Activated gamma-delta T cell (primary cell): ENCODE data around the gene AFF1.
"Not testable (repeated sequence)": the region's sequence is repeated elsewhere in the genome, so short reads cannot be mapped to it uniquely, and the experiment has no call there.

Source experiments
- DNase-seq: peaks from one replicate; lab custom pipeline; 2025; lab: John Stamatoyannopoulos, UW

Gene AFF1

DNA sequence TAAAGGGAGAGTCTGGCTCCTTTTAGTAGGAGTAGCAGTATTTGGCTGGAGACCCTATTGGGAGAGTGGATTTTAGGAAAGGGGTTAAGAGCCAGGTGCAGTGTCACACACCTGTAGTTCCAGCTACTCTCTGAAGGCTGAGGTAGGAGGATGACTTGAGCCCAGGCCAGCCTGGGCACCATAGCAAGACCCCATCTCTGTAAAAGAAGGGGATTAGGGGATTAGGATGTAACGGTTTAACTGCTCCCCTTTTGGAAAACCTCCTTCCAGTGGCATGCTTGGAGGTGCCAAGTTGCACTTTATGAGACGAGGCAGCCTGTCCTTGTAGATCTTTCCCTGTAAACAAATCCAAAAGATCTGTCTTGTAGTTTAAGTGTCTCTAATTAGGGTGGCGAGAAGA is 145.7 kb downstream of the AFF1 start:
- DNase-seq = no peak

DNA sequence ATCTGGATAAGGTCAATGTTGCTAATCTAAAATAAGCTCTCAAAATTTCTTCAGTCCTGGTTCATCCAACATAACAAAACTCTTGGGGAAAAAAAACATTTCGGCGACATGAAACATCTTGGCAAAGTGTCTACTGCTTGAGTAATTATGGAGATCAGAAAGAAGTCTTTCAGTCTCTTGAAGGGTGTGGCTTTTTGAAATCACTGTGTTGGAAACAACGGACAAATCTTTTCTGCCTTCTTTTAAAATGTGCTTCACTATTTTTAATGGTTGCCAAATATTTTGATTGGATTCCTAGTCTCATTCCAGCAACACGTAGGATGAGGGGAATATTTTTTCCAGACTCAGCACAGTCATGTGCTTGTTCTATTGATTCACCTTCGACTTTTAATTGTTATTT is 147.0 kb downstream of the AFF1 start:
- no peak for DNase-seq

DNA sequence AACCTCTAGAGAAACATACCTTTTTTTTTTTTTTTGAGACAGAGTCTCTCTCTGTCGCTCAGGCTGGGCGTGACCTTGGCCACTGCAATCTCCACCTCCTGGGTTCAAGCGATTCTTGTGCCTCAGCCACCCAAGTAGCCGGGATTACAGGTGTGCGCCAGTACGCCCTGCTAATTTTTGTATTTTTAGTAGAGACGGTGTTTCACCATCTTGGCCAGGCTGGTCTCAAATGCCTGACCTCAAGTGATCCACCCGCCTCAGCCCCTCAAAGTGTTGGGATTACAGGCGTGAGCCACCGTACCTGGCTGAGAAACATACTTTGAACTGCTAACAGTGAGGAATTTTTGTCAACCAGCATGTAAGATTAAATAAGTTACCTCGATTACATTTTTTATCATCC is 150.9 kb downstream of the AFF1 start:
- DNase-seq = not testable (repeated sequence)

DNA sequence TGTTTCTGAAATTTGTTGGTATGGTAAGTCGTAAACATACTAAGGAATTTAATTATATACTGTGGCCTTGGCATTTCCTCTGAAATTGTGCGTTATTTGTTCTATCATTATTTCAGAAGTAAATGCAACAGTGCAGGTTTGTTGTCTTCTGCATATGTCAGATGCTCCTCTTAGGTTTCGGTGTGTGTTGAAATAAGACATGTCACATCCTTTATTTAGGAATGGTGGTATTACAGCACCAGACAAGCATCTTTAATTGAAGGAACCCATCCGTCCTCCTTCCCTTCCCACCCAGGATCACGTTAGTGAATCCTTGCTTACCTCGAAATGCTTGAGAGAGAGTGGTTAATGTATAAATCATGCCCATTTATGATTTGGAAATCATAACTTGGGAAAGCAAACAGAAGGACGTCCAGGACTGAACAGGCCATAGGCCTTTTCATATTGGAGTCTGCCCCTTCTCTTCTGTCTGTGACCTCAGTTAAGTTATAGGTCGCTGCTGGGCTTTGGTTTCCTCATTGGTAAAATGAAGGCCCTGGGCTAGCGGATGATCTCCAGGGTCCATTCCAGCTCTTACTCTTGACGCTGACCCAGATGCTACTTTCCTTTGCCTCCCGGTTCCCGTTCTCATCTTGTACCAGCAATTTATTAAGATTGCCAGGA is 151.5 kb downstream of the AFF1 start:
- no peak for DNase-seq

DNA sequence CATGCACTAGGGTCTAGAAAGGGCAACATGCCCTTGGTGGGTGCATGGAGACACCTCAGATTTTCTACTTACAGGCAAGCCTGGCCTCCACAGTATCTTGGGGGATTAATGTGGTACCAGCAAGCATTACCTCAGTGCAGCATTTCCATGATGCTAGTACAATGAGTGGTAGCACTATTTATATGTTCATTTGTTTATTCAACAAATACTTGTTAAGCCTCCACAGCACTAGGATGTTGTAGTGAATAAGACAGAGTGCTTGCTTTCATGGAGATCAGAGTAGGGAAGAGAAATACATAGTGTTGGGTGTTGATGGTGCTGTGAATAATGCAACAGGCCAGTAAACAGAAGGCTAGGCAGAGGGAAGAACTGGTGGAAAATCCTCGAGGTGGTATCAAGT is 152.2 kb downstream of the AFF1 start:
- no peak for DNase-seq

DNA sequence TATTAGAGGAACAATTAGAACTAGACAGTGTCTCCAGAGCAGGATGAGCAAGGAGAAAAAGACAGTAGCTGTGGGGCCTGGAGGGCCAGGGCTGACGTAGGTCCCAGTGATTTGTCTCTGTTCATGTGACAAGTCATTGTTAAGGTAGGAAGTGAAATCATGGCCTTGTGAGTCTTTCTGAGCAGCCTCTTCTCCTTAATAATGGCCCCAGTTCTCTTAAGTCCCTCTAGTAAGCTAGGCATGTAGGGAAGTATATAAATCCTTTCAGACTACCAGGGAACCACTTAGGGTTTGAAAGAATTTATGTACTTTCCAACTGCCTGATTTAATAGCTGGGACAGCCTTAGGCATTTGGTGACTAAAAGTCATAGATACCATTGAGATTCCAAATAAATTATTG is 152.6 kb downstream of the AFF1 start:
- DNase-seq = no peak

DNA sequence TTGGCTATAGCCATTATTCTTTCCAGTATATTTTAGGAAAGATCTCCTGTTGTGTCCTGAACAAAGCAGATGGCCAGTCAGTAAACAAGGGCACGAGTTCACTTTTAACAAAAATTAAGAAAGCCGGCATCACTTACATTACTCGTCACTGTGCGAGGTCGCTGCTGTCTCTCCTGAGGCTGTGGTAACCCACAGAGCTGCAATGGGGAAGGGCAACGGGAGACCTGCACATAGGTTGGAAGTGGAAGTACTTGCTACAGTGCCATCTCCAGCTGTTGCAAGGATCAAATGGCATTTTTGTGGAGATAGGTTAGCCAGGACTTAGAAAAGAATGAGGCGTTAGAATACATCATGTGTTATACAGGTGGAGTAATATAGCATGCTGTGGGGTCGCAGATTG is 153.4 kb downstream of the AFF1 start:
- no peak for DNase-seq

DNA sequence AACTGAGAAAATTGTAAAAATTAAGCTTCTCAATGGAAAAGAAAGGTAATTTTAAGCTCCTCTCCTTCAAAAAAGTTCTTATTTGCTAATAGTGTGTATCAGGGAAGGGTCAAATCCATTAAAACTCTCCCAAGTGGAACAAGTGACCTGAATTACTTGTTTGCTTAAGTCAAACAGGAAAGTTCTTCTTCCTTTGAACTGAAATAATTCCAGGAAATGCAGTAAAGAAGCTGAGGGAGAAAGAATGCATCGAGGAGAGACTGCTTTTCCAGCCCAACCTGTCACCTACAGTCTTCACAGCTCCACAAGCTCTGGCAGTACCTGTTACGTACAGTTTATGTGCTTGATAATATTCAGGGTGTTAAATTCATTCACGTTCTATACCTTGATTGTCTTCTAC is 154.6 kb downstream of the AFF1 start:
- no peak for DNase-seq

DNA sequence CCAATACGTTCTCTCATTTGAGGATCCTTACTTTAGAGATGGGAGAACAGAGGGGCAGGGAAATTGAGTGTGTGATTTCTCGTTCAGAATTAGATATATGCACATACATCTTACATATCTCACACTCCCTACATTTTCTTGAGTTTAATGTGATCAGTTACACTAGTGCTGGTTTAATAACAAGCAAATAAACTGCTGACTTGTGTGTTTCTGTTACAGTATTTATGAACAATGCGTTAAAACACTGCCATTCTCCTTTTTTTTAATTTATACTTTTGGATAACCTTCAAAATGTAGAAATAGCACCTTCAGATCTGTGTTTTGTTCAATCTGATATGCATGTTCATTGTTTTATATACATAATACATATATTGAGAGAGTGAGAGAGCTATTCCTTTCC is 155.5 kb downstream of the AFF1 start:
- no peak for DNase-seq

DNA sequence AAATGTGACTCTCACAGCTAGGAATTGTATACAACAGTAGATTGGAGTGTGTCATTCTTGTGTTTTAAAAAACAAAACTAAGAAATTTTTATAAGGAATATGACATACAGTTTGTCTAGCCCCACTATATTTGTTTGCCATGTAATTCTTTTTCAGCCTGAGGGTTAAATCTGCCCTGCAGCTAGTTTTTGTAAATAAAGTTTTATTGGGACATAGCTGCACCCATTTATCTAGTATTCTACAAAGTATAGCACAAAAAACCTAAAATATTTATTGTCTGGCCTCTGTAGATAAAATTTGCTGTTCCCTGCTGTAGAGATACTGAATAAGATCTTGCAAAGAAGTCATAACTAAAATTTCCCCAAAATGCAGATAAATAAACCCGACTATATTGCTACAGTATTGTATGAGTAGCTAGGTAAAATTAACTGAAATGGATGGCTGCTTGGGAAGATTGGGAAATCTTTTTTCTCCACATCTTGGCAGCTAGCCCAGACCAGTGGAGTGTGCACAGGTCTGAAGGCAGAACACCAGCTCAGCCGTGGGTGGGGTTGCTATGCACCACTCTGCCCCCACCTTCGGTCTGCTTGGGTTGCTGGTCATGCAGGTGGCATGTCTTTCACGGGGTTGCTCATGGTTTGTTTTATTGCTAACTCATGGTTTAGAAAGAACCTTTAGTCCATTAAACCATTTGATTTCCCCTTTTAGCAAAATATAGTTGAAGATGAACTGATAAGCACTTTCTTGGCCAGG is 157.8 kb downstream of the AFF1 start:
- no peak for DNase-seq

DNA sequence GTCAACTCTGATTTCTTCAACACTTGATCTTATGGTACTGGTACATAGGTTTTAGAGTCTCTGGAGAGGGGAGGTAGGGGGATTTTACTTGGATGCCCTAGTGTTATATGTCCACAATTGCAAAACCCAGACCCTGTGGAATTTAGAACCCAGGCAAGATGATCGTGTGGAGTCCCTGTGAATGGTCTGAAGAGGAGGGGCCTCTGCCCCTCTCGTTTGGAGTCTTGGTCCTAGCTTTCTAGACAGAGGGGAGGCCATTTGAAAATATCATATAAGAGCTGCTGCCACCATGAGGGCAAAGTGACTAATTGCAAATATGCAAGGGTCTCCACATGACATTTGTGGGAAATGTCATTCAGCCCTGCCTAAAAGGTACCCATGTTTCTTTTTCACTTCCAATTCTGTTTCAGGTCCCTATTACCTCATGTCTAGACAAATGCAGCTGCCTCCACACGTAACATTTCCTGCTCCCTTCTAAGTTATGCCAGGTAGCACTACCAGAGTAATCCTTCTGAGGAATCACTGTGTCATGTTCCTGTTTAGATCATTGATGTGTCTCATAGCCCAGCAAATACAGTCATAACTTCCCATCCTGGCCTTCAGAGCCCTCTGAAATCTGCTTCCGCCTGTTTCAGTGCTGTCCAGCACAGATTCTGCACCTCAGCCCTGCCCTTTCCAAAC is 158.8 kb downstream of the AFF1 start:
- DNase-seq = no peak

DNA sequence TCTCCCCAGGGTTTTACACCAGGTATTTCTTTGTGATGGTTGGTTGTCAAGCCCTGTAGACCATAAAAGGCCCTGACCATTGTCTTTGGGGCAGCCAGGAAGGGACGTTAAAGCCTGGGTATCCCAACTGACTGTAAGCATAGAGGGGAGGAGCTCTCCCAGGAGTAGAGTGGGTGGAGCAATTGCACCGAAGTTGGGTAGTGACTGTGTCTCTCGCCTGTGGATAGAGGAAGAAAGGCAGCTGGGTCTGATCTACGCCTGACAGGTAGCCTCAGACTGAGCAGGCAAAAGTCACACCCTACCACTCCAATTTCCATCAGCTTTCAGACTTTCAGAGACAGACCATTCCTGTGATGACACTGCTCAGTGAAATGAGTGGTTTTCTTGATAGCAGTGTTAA is 162.3 kb downstream of the AFF1 start:
- no peak for DNase-seq

DNA sequence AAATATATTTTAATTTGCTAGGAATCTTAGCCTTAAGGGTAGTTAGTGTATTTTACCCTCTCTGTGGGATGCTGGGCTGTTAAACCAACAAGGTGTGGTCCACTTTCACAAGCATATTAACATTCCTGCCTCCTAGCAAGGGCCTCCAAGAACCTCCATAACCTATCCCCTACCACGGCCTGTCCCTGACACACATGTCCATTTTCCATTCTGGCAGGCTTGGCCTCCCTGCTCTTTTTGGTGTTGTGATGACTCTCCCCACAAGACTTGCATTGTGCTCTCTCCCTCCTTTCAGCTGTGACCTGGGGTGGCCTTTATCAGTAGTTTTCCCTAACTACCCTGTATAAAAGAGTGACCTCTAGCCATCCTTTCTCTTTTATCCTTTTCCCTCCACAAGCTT is 165.4 kb downstream of the AFF1 start:
- DNase-seq = no peak

DNA sequence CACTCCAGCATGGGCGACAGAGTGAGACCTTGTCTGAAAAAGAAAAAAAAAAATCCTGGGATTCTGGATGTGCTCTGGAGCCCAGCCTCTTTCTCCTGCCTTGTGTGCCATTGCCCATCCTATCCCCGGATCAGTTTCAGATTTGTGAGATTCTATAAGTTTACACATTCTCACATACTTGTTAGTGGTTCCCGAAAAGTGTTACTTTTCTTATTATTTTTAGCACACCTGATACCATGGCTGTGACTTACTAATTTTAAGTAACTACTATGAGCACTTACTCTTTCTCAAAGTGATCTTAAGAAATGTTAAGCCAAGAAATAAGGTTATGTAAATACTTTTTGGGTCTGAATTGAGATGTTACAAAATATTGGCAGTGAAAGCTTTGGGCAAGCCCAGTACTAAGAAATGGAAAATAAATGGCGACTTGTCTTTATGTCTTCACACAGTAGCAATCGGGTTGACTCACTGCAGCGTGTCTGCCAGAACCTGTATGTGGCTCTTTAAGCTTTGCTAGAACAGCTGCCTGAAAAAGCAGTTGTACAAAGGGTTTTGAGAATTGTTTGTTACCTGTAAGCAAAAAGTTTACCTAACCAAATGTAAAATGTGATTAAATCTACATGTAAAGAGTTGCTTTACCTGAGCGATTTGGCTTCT is 166.9 kb downstream of the AFF1 start:
- DNase-seq = no peak

DNA sequence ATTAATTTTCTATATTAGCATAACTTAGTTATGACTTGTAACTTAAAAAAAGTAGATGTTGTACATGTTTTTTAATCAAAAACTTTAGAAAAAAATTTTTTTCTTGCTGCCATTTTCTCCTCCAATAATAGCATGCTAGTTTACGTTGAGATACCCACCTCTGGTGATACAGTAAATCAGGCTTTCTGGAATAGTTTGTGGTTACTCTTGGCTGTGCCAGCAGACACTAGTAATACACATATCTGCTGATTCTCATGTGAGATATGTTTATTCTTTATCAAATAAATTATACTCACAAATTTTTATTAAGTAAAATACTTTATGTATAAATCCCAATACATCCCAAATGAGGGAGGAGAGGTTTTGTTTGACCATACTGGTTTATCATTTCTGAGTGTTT is 168.3 kb downstream of the AFF1 start:
- no peak for DNase-seq

DNA sequence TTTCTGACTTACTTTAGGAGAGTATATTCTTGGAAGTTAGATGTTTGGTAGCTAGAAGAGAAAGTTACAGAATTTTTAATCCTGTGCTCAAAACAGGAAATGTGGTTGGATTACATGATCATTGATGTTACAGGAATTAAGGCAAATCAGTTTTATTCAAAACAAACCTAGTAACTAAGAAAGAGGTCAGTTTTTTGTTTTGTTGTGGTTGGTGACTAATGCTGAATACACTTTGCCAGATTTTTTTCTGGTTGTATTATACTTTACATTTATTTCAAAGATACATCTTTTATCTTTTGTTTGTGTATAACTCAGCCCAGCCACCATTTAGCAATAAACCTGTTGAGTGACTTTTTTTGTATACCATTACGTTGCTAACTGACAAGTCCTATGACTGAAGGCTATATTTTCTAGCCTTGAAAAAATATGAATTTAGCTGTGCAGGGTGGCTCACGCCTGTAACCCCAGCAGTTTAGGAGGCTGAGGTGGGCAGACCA is 168.9 kb downstream of the AFF1 start:
- no peak for DNase-seq

DNA sequence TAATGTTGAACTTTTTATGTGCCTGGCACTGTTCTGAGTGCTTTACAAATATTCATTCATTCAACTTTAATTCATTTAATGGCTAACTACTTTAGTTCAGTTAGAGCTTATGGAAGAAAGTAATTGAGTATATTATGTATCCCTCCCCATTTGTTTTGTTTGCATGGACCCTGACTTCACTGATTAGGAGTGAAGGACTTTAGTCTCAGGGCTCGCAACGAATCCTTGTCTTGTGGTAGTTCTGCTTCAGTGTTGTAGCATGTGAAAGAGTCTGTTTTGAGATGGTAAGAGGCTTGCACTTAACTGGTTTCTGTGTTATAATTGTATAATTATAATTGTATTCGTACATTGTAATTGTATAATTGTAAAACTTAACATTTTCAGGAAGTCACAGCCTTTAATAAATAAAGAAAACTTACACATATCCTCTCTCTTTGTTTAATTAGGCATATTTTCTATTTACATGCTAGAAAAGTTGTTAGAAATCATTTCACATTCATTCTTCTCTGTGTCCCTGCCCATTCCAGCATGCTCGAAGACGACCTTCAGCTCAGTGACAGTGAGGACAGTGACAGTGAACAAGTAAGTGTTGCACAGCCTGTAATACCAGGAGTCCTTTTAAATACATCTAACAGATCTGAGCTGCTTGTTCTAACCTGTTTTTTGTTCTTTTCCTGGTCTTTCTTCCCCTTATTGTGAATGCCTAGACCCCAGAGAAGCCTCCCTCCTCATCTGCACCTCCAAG is 170.5 kb downstream of the AFF1 start:
- DNase-seq = no peak

DNA sequence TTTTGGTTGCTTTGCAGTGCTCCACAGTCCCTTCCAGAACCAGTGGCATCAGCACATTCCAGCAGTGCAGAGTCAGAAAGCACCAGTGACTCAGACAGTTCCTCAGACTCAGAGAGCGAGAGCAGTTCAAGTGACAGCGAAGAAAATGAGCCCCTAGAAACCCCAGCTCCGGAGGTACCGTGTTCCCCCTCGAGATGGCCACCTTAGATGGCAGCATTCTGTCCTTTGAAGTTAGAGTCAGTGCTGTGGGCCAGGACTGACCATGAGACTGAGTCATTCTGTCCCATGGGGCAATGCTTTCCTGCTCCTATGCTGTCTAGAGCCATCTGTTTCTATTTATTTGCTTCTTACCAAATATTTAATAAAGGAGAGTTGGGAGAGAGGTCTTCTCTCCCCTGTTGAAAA is 173.3 kb downstream of the AFF1 start:
- no peak for DNase-seq

DNA sequence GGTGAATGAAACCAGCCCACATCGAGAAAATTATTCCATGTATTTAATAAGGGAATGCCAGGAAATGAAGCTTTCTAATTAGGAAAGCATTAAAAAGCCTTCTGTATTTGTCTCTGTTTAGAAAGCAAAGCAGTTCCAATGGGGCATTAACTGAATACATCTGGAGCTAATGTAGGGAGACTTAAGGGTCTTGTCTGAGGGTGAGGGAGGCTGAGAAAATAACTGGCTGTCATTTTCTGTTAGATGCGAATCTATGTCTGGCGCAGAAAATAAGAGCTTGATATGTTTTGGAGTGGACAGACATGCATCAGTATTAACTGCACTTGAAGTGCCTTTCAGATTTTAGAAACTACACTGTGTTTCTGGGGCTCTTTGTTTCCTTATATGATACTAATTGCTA is 174.3 kb downstream of the AFF1 start:
- no peak for DNase-seq

DNA sequence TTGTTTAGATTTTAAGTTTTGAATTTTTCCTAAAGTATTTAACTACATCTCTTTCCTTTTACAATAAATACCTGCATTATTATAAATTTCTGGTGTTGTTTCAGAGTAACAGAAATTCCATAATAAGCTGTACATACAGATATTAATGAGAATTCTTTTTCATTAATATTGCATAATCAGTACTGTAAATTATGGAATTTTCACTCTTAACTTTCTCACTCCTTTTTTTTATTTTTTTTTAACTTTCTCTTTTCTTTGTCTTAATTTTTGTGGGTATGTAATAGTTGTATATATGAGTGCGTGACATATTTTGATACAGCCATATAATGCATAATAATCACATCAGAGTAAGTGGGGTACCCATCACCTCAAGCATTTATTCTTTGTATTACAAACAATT is 175.1 kb downstream of the AFF1 start:
- DNase-seq = no peak

DNA sequence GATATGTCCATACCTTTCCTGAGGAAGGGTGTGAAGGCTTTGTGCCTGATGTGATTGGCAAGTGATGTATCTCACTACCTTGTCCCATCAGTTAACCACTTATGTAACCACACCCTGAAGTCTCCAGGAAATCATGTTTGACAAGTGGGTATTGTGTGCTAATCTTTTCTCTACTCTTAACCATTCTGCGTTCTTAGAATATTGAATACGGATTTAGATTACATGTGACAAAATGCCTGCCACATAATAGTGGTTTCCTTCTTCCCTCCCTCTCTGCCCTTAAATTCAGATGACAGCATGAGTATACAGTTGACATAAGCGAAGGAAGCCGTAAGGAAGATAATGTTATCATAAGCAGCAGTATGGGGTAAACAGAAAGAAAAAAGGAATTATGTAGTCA is 177.3 kb downstream of the AFF1 start:
- no peak for DNase-seq
